ENCODE measurements around the gene STARD9.

Gene STARD9

DNA sequence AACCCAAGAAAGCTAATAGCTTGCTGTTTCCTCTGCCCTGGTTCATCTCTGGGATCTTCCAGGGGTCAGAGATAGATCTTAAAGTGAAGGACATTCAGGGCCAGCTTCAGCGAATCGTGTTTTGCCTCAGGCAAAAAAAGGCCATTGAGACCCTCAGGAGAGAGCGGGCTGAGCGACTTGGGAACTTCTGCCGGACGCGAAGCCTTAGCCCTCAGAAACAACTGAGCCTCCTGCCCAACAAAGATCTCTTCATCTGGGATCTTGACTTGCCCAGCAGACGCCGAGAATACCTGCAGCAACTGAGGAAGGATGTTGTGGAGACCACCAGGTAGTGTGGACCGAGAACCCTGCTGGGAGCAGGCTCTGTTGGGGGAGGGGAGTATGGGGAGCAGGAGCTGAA, 119.0 kb downstream of the STARD9 start:
- no peak for DNase-seq (ENCODE audit: low read depth in 2 of 2)

DNA sequence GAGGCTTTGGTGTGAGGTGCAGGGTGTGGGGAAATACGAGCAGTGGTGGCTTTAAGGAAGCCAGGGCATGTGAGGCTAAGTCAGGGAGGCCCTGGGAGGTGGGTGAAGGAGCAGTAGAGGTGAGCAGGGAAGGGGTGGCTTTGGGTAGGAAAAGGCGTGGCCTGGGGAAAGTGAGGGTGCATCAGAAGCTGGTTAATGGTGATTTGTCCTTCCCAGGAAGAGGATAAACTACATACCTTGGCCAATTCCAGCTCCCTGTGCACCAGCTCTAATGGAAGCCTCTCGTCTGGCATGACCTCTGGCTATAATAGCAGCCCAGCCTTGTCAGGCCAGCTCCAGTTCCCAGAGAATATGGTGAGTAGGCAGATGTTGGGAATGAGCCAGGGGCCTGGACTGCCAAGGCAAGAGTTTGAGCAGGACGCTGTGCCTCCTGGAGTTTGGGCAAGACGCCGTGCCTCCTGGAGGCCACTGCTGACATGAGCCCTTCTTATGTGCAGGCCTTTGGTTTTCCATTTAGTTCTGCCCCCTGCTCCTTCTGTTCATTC, 120.2 kb downstream of the STARD9 start:
- no peak for DNase-seq (ENCODE audit: low read depth in 2 of 2)

- DNase-seq (ENCODE audit: low read depth in 2 of 2), result no peak
These were observed 121.2 kb downstream of the STARD9 start for GRCh38 chr15:42696626-42697025.

DNA sequence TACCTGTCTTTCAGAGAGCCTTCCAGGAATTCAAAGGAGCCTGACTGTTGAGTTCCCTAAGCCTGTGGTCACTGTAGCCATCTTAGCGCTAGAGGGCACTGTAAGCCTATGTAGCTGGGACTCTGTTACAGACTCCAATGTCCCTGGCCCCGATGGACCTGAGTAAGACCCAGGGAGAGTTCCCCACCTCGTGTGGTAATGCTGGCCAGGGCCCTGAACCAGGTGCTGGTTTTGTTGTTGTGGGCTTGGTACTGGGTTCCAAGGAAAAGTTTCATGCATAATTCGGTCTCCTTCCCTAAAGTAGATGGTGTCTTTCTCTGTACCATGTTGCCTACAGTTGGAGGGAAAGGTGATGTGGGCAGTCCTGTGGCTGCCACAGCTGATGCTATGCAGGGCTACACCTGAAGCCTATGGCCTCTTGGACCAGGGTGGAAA, 129.1 kb downstream of the STARD9 start:
- peak; percentile 19 to 25 for DNase-seq (ENCODE audit: low read depth in 2 of 2)

DNA sequence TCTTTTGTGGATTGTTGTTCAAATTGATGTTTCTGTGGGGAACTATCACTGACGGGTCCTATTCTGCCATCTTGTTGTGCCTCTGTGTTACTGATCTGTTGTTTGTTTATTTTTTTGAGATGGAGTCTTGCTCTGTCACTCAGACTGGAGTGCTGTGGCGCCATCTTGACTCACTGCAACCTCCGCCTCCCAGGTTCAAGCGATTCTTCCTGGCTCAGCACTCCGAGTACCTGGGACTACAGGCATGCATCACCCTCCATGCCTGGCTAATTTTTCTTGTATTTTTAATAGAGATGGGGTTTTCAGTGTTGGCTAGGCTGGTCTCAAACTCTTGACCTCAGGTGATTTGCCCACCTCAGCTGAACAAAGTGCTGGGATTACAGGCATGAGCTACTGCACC, 129.9 kb downstream of the STARD9 start:
- DNase-seq (ENCODE audit: low read depth in 2 of 2), result no peak

- DNase-seq (ENCODE audit: low read depth in 2 of 2), result no peak
These were observed 131.7 kb downstream of the STARD9 start for GRCh38 chr15:42707068-42707467.

GRCh38 chr15:42707873-42708544, 132.6 kb downstream of the STARD9 start:
- no peak for DNase-seq (ENCODE audit: low read depth in 2 of 2)

DNA sequence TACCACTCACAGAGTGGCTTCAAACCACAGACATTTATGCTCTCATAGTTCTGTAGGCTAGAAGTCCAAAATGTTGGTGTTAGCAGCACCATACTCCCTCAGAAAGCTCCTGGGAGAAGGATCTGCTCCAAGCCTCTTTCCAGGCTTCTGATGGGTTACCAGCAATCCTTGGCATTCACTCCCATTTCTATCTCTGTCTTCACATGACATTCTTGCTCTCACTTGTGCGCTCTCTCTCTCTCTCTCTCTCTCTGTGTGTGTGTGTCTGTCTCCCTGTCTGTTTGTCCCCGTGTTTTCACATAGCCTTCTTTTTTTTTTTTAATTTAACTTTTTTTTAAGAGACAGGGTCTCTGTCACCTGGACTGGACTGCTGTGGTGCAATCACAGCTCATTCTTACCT, 135.3 kb downstream of the STARD9 start:
- DNase-seq (ENCODE audit: low read depth in 2 of 2), result no peak

DNA sequence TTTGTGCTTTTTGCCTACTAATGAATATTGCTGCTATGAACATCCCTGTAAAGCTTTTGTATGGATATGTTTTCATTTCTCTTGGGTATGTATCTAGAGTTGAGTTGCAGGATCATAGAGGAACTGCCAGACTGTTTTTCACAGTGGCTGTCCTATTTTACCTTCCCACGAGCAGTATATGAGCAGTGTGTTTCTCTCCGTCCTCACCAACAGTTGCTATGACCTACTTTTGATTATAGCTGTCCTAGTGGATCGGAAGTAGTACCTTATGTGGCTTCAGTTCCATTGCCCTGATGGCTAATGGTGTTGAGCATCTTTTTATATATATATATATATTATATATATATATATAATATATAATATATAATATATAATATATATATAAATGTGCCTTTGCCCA, 136.3 kb downstream of the STARD9 start:
- DNase-seq (ENCODE audit: low read depth in 2 of 2), result no peak

GRCh38 chr15:42712584-42712983, 137.2 kb downstream of the STARD9 start:
- no peak for DNase-seq (ENCODE audit: low read depth in 2 of 2)

GRCh38 chr15:42716125-42716524, 140.7 kb downstream of the STARD9 start:
- no peak for DNase-seq (ENCODE audit: low read depth in 2 of 2)

- no peak for DNase-seq (ENCODE audit: low read depth in 2 of 2)
These were observed 141.2 kb downstream of the STARD9 start for GRCh38 chr15:42716626-42717025.

- no peak for DNase-seq (ENCODE audit: low read depth in 2 of 2)
These were observed 143.6 kb downstream of the STARD9 start for GRCh38 chr15:42719043-42719442.

GRCh38 chr15:42720071-42720470, 144.7 kb downstream of the STARD9 start:
- no peak for DNase-seq (ENCODE audit: low read depth in 2 of 2)

GRCh38 chr15:42721016-42721415, 145.6 kb downstream of the STARD9 start:
- no peak for DNase-seq (ENCODE audit: low read depth in 2 of 2)

GRCh38 chr15:42721916-42722315, 146.5 kb downstream of the STARD9 start:
- no peak for DNase-seq (ENCODE audit: low read depth in 2 of 2)

DNA sequence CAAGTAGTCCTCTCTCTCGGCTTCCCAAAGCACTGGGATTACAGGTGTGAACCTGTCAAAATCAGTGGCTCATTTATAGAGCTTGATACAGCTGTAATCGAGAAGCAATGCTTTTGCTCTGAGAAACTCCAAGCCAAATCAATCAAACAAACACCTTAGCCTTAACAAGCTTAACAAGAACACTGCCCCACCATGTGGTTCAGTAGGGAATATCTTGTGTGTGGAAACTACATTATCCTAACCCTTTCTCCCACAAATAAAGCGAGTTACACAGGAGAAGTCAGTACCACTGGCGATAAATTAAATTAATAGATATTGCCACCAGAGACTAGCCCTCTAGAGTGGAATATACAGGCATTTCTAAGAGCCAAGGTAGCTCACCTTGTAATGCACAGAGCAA, 147.7 kb downstream of the STARD9 start:
- no peak for DNase-seq (ENCODE audit: low read depth in 2 of 2)

DNA sequence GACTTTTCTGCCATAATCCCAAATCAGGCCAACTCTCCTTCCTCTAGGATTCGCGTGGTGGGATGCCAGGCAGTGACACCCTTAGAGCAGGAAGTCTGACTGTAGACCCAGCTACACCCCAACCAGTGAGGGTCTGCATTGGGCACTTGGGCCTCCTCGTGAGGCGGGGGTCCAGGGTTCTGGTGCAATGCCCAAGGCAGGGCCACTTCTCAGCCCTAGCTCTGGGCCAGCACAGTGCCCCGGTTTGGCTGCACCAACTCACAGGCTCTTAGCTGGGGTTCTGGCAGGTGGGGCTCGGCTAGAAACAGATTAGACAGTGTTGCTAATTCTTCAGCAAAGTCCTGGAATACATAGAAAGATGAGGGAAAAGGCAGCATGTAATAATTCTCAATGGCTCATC, 148.9 kb downstream of the STARD9 start:
- no peak for DNase-seq (ENCODE audit: low read depth in 2 of 2)

DNA sequence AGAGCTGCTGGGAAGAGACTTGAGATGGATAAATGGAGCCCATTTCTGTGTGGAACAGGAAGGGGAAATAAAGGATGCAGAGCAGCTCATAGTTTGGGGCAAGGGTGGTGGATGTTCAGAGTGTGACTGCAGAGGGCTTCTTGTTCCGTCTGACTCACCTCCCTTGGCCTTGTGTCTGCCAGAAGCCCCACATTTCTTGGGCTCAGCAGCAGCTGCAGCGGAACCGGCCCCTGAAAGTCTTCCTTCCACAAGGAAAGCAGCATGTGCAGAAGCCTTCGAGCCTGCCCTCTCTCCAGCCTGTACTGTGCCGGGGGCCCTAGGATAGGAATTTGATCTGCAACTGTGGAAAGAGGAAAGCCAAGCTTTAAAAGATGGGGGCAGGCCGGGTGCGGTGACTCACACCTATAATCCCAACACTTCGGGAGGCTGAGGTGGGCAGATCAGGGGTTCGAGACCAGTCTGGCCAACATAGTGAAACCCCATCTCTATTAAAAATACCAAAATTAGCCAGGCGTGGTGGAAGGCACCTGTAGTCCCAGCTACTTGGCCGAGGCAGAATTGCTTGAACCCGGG, 150.0 kb downstream of the STARD9 start:
- no peak for DNase-seq (ENCODE audit: low read depth in 2 of 2)

- no peak for DNase-seq (ENCODE audit: low read depth in 2 of 2)
These were observed 150.7 kb downstream of the STARD9 start for GRCh38 chr15:42726114-42726513.

GRCh38 chr15:42727750-42728381, 152.5 kb downstream of the STARD9 start:
- DNase-seq (ENCODE audit: low read depth in 2 of 2), result no peak

GRCh38 chr15:42728560-42728959, 153.2 kb downstream of the STARD9 start:
- DNase-seq (ENCODE audit: low read depth in 2 of 2), result no peak

GRCh38 chr15:42728972-42729371, 153.6 kb downstream of the STARD9 start:
- DNase-seq (ENCODE audit: low read depth in 2 of 2), result no peak

All from fibroblast of skin of left biceps (primary cell).